ENCODE measurements around the gene CCL16. TPM values are rescaled to one million over a fixed set of nuclear protein-coding genes. Genes with fewer than 3 reads are reported as not detected.
"Not testable (repeated sequence)": the region's sequence is repeated elsewhere in the genome, so short reads cannot be mapped to it uniquely, and the experiment has no call there.

The CCL16 gene
- not detected for polyA plus RNA-seq

- Mint-ChIP-seq H3K27ac (peak within 1 kb of the TSS in 4 of 6 donors; percentile 56 to 81 (median 68)), H3K27me3 (ENCODE audit: low read depth in 3 of 3) (peaks cover 0 to 4% (median 0%) of the 10 kb centered on the region in 3 donors), H3K4me3 (no peak within 1 kb of the TSS), H3K4me1 (peaks cover 43 to 45% of the 10 kb centered on the region in 2 donors), H3K9me3 (peaks cover 0 to 2% (median 0%) of the 10 kb centered on the region in 6 donors), H3K36me3 (peaks cover 0 to 19% (median 5%) of the 10 kb centered on the region in 3 donors)
- DNase-seq: no peak
Measured at GRCh38 chr17:35981246-35981645, at the start of gene CCL16. Gene CCL16 (minus strand): TSS chr17:35981497. CDS start chr17:35981420, 77 bp downstream.

- Mint-ChIP-seq H3K9me3 (peaks cover 0 to 1% (median 0%) of the 10 kb centered on the region in 6 donors), H3K27me3 (ENCODE audit: low read depth in 3 of 3) (peaks cover 0 to 6% (median 5%) of the 10 kb centered on the region in 3 donors), H3K4me3 (no peak overlapping the region), H3K4me1 (peaks cover 2 to 12% of the 10 kb centered on the region in 2 donors), H3K27ac (peak overlapping the region in 1 of 6 donors; percentile 12), H3K36me3 (peaks cover 0 to 3% (median 0%) of the 10 kb centered on the region in 3 donors)
- DNase-seq: no peak
Measured at GRCh38 chr17:36030956-36031355, 49.7 kb upstream of the CCL16 start.

GRCh38 chr17:36027761-36028160 lies 46.5 kb upstream of the CCL16 start:
- Mint-ChIP-seq H3K4me3 (no peak overlapping the region), H3K27me3 (ENCODE audit: low read depth in 3 of 3) (peaks cover 1 to 6% (median 5%) of the 10 kb centered on the region in 3 donors), H3K36me3 (peaks cover 0 to 3% (median 0%) of the 10 kb centered on the region in 3 donors), H3K27ac (peak overlapping the region in 1 of 6 donors; percentile 24), H3K9me3 (peaks cover 0 to 2% (median 0%) of the 10 kb centered on the region in 6 donors), H3K4me1 (no peaks in the 10 kb centered on the region)
- no peak for DNase-seq

- H3K4me3 Mint-ChIP-seq: no peak overlapping the region
- peak overlapping the region in 1 of 6 donors; percentile 71 for H3K27ac Mint-ChIP-seq
Measured at GRCh38 chr17:36024106-36024869, 43.0 kb upstream of the CCL16 start.

GRCh38 chr17:36019423-36019822 lies 38.1 kb upstream of the CCL16 start:
- peaks cover 2 to 4% (median 2%) of the 10 kb centered on the region in 3 donors for H3K27me3 Mint-ChIP-seq (ENCODE audit: low read depth in 3 of 3)

More at GRCh38 chr17:36024106-36024869, 43.0 kb upstream of the CCL16 start:
- peaks cover 0 to 6% (median 6%) of the 10 kb centered on the region in 3 donors for H3K36me3 Mint-ChIP-seq
- no peaks in the 10 kb centered on the region for H3K4me1 Mint-ChIP-seq
- peaks cover 0 to 4% (median 0%) of the 10 kb centered on the region in 3 donors for H3K27me3 Mint-ChIP-seq (ENCODE audit: low read depth in 3 of 3)
- peaks cover 0 to 2% (median 0%) of the 10 kb centered on the region in 6 donors for H3K9me3 Mint-ChIP-seq
- DNase-seq: no peak

GRCh38 chr17:36017799-36018198 lies 36.5 kb upstream of the CCL16 start, which contains the start of gene CCL23:
Gene CCL23 (minus strand): TSS chr17:36017972. CDS start chr17:36017897, 75 bp downstream.
- no peaks in the 10 kb centered on the region for H3K9me3 Mint-ChIP-seq
- H3K36me3 Mint-ChIP-seq: peaks cover 0 to 6% (median 6%) of the 10 kb centered on the region in 3 donors
- peak within 1 kb of the TSS in 3 of 5 donors; percentile 47 to 68 (median 49) for H3K4me3 Mint-ChIP-seq
- peak within 1 kb of the TSS in 5 of 6 donors; percentile 36 to 83 (median 69) for H3K27ac Mint-ChIP-seq
- H3K4me1 Mint-ChIP-seq: peaks cover 16 to 19% of the 10 kb centered on the region in 2 donors
- DNase-seq: peak in 1 of 3 donors; percentile 10
- peaks cover 2% of the 10 kb centered on the region in 3 donors for H3K27me3 Mint-ChIP-seq (ENCODE audit: low read depth in 3 of 3)

More at GRCh38 chr17:36019423-36019822, 38.1 kb upstream of the CCL16 start:
- H3K4me3 Mint-ChIP-seq: no peak overlapping the region
- peaks cover 0 to 6% (median 6%) of the 10 kb centered on the region in 3 donors for H3K36me3 Mint-ChIP-seq
- H3K27ac Mint-ChIP-seq: no peak overlapping the region
- no peak for DNase-seq
- peaks cover 14 to 18% of the 10 kb centered on the region in 2 donors for H3K4me1 Mint-ChIP-seq
- peaks cover 0 to 2% (median 0%) of the 10 kb centered on the region in 6 donors for H3K9me3 Mint-ChIP-seq

GRCh38 chr17:36016555-36016954 lies 35.3 kb upstream of the CCL16 start:
- DNase-seq: no peak
- Mint-ChIP-seq H3K27me3 (ENCODE audit: low read depth in 3 of 3) (peaks cover 2% of the 10 kb centered on the region in 3 donors), H3K4me1 (peaks cover 29 to 32% of the 10 kb centered on the region in 2 donors), H3K4me3 (no peak overlapping the region), H3K9me3 (no peaks in the 10 kb centered on the region), H3K27ac (no peak overlapping the region), H3K36me3 (peaks cover 0 to 6% (median 0%) of the 10 kb centered on the region in 3 donors)

- not testable (repeated sequence) for H3K36me3 Mint-ChIP-seq; H3K27me3 Mint-ChIP-seq (ENCODE audit: low read depth in 3 of 3); DNase-seq; H3K4me3 Mint-ChIP-seq; H3K9me3 Mint-ChIP-seq; H3K27ac Mint-ChIP-seq
- H3K4me1 Mint-ChIP-seq: peaks cover 35 to 38% of the 10 kb centered on the region in 2 donors
Measured at GRCh38 chr17:36015895-36016294, 34.6 kb upstream of the CCL16 start.

GRCh38 chr17:36014946-36015345 lies 33.6 kb upstream of the CCL16 start:
- H3K4me1 Mint-ChIP-seq: peaks cover 39 to 47% of the 10 kb centered on the region in 2 donors
- peak overlapping the region in 1 of 6 donors; percentile 61 for H3K27ac Mint-ChIP-seq
- peaks cover 0 to 2% (median 2%) of the 10 kb centered on the region in 3 donors for H3K27me3 Mint-ChIP-seq (ENCODE audit: low read depth in 3 of 3)
- no peaks in the 10 kb centered on the region for H3K9me3 Mint-ChIP-seq
- no peak for DNase-seq
- no peak overlapping the region for H3K4me3 Mint-ChIP-seq
- no peaks in the 10 kb centered on the region for H3K36me3 Mint-ChIP-seq

- H3K4me3 Mint-ChIP-seq: peak overlapping the region in 3 of 5 donors; percentile 10 to 30 (median 19)
- no peaks in the 10 kb centered on the region for H3K36me3 Mint-ChIP-seq
- H3K27ac Mint-ChIP-seq: peak overlapping the region; percentile 14 to 51 (median 40)
- peaks cover 0 to 2% (median 0%) of the 10 kb centered on the region in 6 donors for H3K9me3 Mint-ChIP-seq
- peaks cover 0 to 2% (median under 1%) of the 10 kb centered on the region in 3 donors for H3K27me3 Mint-ChIP-seq (ENCODE audit: low read depth in 3 of 3)
- peaks cover 35% of the 10 kb centered on the region in 2 donors for H3K4me1 Mint-ChIP-seq
- no peak for DNase-seq
Measured at GRCh38 chr17:36011201-36011600, 29.9 kb upstream of the CCL16 start.

GRCh38 chr17:36008998-36009665 lies 27.8 kb upstream of the CCL16 start:
- Mint-ChIP-seq H3K27me3 (ENCODE audit: low read depth in 3 of 3) (peaks cover 0 to 4% (median 0%) of the 10 kb centered on the region in 3 donors), H3K36me3 (no peaks in the 10 kb centered on the region), H3K4me1 (peaks cover 52 to 54% of the 10 kb centered on the region in 2 donors), H3K9me3 (peaks cover 0 to 2% (median 0%) of the 10 kb centered on the region in 6 donors), H3K4me3 (no peak overlapping the region), H3K27ac (peak overlapping the region in 1 of 6 donors; percentile 85)
- no peak for DNase-seq

- Mint-ChIP-seq H3K4me3 (peak overlapping the region; percentile 2 to 73 (median 11)), H3K36me3 (no peaks in the 10 kb centered on the region), H3K27me3 (ENCODE audit: low read depth in 3 of 3) (peaks cover 0 to 4% (median 0%) of the 10 kb centered on the region in 3 donors), H3K9me3 (peaks cover 0 to 2% (median 0%) of the 10 kb centered on the region in 6 donors), H3K4me1 (peaks cover 30 to 37% of the 10 kb centered on the region in 2 donors), H3K27ac (peak overlapping the region; percentile 31 to 92 (median 88))
- DNase-seq: peak in 2 of 3 donors; percentile 18 to 27
Measured at GRCh38 chr17:36004594-36005108, 23.4 kb upstream of the CCL16 start.

- Mint-ChIP-seq H3K4me3 (no peak overlapping the region), H3K27ac (no peak overlapping the region), H3K36me3 (no peaks in the 10 kb centered on the region), H3K27me3 (ENCODE audit: low read depth in 3 of 3) (peaks cover 0 to 2% (median 0%) of the 10 kb centered on the region in 3 donors), H3K9me3 (peaks cover 0 to 2% (median 0%) of the 10 kb centered on the region in 6 donors), H3K4me1 (peaks cover 38 to 49% of the 10 kb centered on the region in 2 donors)
- no peak for DNase-seq
Measured at GRCh38 chr17:36002631-36003030, 21.3 kb upstream of the CCL16 start.
